ENCODE measurements around the gene TYW1B.
"Not testable (repeated sequence)": the region's sequence is repeated elsewhere in the genome, so short reads cannot be mapped to it uniquely, and the experiment has no call there.

Gene TYW1B

GRCh38 chr7:72632765-72633292 is 195.2 kb downstream of the TYW1B start:
- not testable (repeated sequence) for DNase-seq (ENCODE audit: low read depth in 2 of 3, low spot score in 2 of 3)

GRCh38 chr7:72628375-72628774 is 199.6 kb downstream of the TYW1B start:
- not testable (repeated sequence) for DNase-seq (ENCODE audit: low read depth in 2 of 3, low spot score in 2 of 3)

- DNase-seq (ENCODE audit: low read depth in 2 of 3, low spot score in 2 of 3), result not testable (repeated sequence)
Measured at GRCh38 chr7:72626428-72627011, 201.5 kb downstream of the TYW1B start.

GRCh38 chr7:72625721-72626423 is 202.1 kb downstream of the TYW1B start:
- not testable (repeated sequence) for DNase-seq (ENCODE audit: low read depth in 2 of 3, low spot score in 2 of 3)

- DNase-seq (ENCODE audit: low read depth in 2 of 3, low spot score in 2 of 3), result no peak
Measured at GRCh38 chr7:72622532-72622931, 205.5 kb downstream of the TYW1B start.

GRCh38 chr7:72621761-72622187 is 206.2 kb downstream of the TYW1B start:
- not testable (repeated sequence) for DNase-seq (ENCODE audit: low read depth in 2 of 3, low spot score in 2 of 3)

GRCh38 chr7:72620923-72621322 is 207.1 kb downstream of the TYW1B start:
- DNase-seq (ENCODE audit: low read depth in 2 of 3, low spot score in 2 of 3), result not testable (repeated sequence)

- DNase-seq (ENCODE audit: low read depth in 2 of 3, low spot score in 2 of 3), result not testable (repeated sequence)
Measured at GRCh38 chr7:72618435-72619180, 209.4 kb downstream of the TYW1B start.

- DNase-seq (ENCODE audit: low read depth in 2 of 3, low spot score in 2 of 3), result not testable (repeated sequence)
Measured at GRCh38 chr7:72609761-72610160, 218.2 kb downstream of the TYW1B start.

- not testable (repeated sequence) for DNase-seq (ENCODE audit: low read depth in 2 of 3, low spot score in 2 of 3)
Measured at GRCh38 chr7:72607988-72608387, 220.0 kb downstream of the TYW1B start.

GRCh38 chr7:72605863-72606431 is 222.1 kb downstream of the TYW1B start:
- not testable (repeated sequence) for DNase-seq (ENCODE audit: low read depth in 2 of 3, low spot score in 2 of 3)

GRCh38 chr7:72604771-72605611 is 223.0 kb downstream of the TYW1B start:
- not testable (repeated sequence) for DNase-seq (ENCODE audit: low read depth in 2 of 3, low spot score in 2 of 3)

GRCh38 chr7:72603476-72603875 is 224.5 kb downstream of the TYW1B start:
- not testable (repeated sequence) for DNase-seq (ENCODE audit: low read depth in 2 of 3, low spot score in 2 of 3)

GRCh38 chr7:72603073-72603472 is 224.9 kb downstream of the TYW1B start:
- no peak for DNase-seq (ENCODE audit: low read depth in 2 of 3, low spot score in 2 of 3)

GRCh38 chr7:72601683-72602082 is 226.3 kb downstream of the TYW1B start:
- not testable (repeated sequence) for DNase-seq (ENCODE audit: low read depth in 2 of 3, low spot score in 2 of 3)

GRCh38 chr7:72590023-72590422 is 238.0 kb downstream of the TYW1B start:
- not testable (repeated sequence) for DNase-seq (ENCODE audit: low read depth in 2 of 3, low spot score in 2 of 3)

GRCh38 chr7:72587267-72587666 is 240.7 kb downstream of the TYW1B start:
- not testable (repeated sequence) for DNase-seq (ENCODE audit: low read depth in 2 of 3, low spot score in 2 of 3)

- DNase-seq (ENCODE audit: low read depth in 2 of 3, low spot score in 2 of 3), result not testable (repeated sequence)
Measured at GRCh38 chr7:72584576-72584975, 243.4 kb downstream of the TYW1B start.

- DNase-seq (ENCODE audit: low read depth in 2 of 3, low spot score in 2 of 3), result not testable (repeated sequence)
Measured at GRCh38 chr7:72583620-72584361, 244.2 kb downstream of the TYW1B start.

All from activated CD8-positive, alpha-beta memory T cell treated with anti-CD3 and anti-CD28 coated beads for 48 hours (primary cell).